IPS-NIHi7 (cell line): ENCODE data around the gene ACSS2.
A peak's percentile ranks its signal among the peaks of the same experiment; 100 is the strongest.
"Not testable (repeated sequence)": the region's sequence is repeated elsewhere in the genome, so short reads cannot be mapped to it uniquely, and the experiment has no call there.

Experiments used
- DNase-seq: peaks from one replicate; pipeline ENCODE4 v3.0.0; 2012; ENCODE audit warnings: mixed read lengths; ENCODE audit errors: extremely low spot score

The ACSS2 gene

GRCh38 chr20:34874094-34874654, 2.2 kb upstream of the ACSS2 start:
- peak; percentile 75 for DNase-seq

- DNase-seq, result peak; percentile 96
Measured at GRCh38 chr20:34875642-34876405, 588 bp upstream of the ACSS2 start.

- no peak for DNase-seq
Measured at GRCh38 chr20:34880215-34880850, 3.9 kb downstream of the ACSS2 start.

GRCh38 chr20:34880971-34881370, 4.6 kb downstream of the ACSS2 start:
- DNase-seq, result not testable (repeated sequence)

- DNase-seq, result no peak
Measured at GRCh38 chr20:34881689-34882088, 5.3 kb downstream of the ACSS2 start.

- no peak for DNase-seq
Measured at GRCh38 chr20:34883087-34883688, 6.8 kb downstream of the ACSS2 start.

GRCh38 chr20:34883809-34884208, 7.4 kb downstream of the ACSS2 start:
- no peak for DNase-seq

- no peak for DNase-seq
Measured at GRCh38 chr20:34884260-34884659, 7.8 kb downstream of the ACSS2 start.

GRCh38 chr20:34886122-34886521, 9.7 kb downstream of the ACSS2 start:
- DNase-seq, result no peak

- no peak for DNase-seq
Measured at GRCh38 chr20:34887023-34887422, 10.6 kb downstream of the ACSS2 start.

- no peak for DNase-seq
Measured at GRCh38 chr20:34888468-34888867, 12.1 kb downstream of the ACSS2 start.

GRCh38 chr20:34891166-34892062, 15.0 kb downstream of the ACSS2 start:
- DNase-seq, result no peak

GRCh38 chr20:34892671-34893070, 16.3 kb downstream of the ACSS2 start:
- no peak for DNase-seq

GRCh38 chr20:34894723-34895122, 18.3 kb downstream of the ACSS2 start:
- no peak for DNase-seq

- DNase-seq, result no peak
Measured at GRCh38 chr20:34895465-34895864, 19.1 kb downstream of the ACSS2 start.

GRCh38 chr20:34896086-34896621, 19.7 kb downstream of the ACSS2 start:
- DNase-seq, result no peak

GRCh38 chr20:34898129-34898528, 21.7 kb downstream of the ACSS2 start:
- DNase-seq, result not testable (repeated sequence)

GRCh38 chr20:34898731-34899130, 22.3 kb downstream of the ACSS2 start:
- not testable (repeated sequence) for DNase-seq

GRCh38 chr20:34904202-34904621, 27.8 kb downstream of the ACSS2 start:
- DNase-seq, result no peak

GRCh38 chr20:34907616-34908469, 31.4 kb downstream of the ACSS2 start:
- DNase-seq, result peak; percentile 33
